Measurements from ENCODE around the gene GPR176.

GPR176 gene, protein sequence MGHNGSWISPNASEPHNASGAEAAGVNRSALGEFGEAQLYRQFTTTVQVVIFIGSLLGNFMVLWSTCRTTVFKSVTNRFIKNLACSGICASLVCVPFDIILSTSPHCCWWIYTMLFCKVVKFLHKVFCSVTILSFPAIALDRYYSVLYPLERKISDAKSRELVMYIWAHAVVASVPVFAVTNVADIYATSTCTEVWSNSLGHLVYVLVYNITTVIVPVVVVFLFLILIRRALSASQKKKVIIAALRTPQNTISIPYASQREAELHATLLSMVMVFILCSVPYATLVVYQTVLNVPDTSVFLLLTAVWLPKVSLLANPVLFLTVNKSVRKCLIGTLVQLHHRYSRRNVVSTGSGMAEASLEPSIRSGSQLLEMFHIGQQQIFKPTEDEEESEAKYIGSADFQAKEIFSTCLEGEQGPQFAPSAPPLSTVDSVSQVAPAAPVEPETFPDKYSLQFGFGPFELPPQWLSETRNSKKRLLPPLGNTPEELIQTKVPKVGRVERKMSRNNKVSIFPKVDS

DNA sequence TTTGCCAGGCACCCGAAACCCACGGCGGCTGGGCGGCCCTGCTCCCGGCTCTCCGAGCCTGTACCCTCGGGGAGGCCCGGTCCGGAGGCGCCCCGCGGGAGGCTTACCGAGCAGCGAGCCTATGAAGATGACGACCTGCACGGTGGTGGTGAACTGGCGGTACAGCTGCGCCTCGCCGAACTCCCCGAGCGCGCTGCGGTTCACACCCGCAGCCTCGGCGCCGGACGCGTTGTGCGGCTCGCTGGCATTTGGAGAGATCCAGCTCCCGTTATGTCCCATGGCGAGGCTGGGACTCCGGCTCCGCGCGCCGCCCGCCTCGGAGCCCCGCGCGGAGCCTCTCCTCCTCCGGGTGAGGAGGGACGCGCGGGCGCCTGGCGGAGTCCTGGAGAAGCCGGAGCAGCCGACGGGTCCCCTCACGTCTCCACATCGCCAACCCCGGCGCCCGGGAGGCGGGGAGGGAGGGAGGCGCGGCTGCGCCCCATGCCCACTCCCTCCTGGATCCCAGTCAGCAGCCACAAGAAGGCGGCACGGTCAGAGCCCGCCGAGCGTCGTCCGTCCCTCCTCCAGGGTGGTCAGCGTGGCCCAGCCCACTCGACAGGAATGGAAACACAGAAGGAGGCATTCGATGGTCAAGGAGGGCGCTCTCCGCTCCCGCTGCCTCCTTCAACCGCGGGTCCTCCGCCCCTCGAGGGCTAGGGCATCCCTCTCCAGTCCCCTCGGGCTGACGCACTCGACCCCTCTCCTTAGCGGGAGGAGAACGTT is at the start of gene GPR176:
GPR176 (minus strand) TSS at position 519 of the 762 bp plus-strand sequence; CDS start at position 279, 240 bp downstream.
- peak; percentile 27 to 31 for DNase-seq

DNA sequence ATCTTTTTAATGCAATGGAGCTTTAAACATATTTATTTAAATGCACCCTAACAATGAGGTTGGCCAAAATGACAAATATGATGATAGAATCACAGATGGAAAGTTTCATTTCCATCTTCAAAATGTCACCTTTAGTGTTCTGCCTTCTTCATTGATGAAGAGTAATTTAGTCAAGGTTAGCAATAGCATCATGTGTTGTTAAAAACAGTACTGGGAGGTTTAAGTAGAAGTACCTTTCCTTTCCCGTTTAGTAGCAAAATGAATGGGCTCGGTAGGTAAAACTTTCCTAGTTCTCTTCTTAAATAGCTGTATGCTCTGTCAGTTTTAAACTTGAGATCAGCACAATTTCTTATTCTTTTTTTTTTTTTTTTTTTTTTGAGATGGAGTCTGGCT is 48.9 kb upstream of the GPR176 start:
- no peak for DNase-seq

DNA sequence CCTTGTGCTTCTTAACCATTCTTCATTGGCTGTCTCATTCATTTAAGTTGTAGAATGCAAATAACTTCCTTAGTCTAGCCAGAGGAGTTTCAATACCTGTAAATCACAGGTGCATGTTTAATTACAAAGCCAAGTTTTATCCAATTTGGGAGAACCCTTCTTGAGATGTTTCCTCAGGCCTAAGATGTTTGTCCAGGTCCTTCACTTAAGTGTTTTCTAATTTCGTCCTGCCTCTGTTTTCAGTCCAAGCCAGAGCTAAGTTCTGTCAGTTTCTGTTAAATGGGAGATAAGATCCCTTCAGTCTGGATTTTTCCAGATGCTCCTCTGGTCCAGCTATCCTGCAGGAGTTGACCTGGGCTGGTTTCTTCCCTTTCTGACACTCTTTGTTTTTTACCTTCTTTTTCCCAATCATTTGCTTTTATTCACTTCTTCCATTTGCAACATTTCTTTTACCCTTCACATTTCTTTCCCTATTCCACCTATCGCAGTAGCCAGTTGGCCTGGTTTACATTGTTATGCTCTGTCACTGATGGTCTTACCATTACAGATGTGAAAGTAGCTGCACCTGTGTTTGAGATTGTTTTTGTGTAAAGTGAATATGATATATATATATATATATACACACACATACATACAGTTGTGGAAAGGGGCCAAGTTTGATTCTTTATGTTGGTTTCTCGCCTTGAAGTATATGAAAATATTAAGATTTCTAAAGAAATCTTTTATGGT is 48.4 kb upstream of the GPR176 start:
- DNase-seq: no peak

DNA sequence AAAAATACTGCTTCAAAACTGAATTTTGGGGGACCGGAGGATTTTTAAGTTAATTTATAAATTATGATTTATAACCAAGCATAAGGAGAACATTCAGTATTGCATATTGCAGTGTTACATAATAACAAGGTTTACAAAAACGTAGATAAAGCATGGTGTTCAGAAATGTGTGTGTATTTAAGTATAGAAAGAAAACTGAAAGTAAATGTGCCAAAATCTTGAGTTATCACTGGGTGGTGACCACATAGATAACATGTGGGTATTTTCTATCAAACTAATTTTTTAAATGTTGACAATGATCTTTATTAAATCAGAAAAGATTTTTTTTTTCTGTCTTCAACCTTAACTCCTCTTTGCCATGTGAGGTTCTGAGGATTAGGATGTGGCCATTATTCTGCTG is 46.5 kb upstream of the GPR176 start:
- DNase-seq: no peak

DNA sequence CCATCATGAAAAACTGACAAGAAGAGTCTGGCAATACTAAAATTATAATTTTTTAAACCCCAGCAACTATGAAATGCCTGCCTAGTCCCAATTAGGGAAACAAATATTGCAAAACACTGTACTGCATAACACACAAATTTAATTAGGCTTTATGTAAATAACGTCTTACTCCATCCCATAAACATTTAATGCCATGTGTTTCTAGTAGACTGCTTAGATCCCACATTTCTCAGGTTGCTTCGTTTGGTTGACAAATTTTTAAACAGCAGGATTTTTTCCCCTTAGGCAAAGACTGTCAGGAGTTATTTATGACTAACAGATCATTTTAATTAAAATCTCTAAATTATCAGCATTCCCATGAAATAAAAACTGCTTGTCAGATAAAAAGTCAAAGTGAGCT is 43.7 kb upstream of the GPR176 start:
- DNase-seq: no peak

DNA sequence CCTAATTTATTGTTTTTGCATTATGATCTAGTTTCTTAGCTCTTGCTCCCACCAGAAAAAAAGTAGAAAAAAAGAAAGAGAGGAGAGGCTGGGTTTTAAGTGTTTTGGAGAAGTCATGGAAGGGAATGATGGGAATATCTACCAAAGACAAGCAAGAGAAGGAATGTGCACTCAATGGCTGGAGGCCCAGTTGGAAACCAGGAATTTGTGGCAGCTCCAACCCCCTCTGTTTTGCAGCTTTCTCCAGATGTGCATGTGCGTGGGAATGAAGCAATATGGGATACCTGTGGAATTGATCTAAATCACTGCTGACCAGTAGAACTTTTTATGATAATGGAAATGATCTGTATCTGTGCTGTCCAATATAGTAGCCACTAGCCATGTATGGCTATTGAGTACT is 41.0 kb upstream of the GPR176 start:
- DNase-seq: no peak

DNA sequence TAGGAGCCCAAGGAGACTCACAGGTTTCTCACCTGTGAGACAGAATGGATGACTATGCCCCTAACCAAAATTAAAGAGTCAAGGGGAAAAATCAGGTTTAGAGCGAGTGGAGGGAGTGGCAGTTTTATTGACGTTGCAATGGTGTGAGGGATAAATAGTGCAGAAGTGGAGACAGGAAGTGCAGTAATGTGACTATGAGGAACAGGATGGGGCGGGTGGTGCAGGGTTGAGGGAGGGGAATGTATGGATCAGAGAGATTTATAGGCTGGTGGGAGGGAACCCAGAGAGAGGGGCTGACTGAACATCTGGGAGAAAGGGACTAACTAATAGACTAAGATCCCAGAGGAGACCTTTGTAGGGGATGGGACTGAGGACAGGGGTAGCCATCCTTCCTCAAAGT is 40.3 kb upstream of the GPR176 start:
- DNase-seq: no peak

DNA sequence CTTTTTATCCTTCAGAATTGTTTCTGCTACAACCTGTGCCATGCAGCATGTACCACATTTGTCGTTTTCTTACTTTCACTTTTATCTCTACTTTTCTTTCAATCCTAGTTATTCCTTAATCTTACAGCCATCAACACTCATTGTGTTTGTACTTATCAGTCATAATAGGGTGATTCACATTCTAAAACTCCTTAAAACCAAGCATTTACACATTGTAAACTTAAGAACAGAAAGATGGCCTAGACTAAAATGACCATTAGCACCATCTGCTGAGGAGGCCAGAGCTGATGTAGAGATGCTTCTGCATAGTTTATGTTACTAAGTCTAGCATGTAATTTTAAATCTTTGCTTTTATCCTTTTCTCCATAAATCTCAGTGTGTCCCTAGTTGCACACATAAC is 39.3 kb upstream of the GPR176 start:
- no peak for DNase-seq

DNA sequence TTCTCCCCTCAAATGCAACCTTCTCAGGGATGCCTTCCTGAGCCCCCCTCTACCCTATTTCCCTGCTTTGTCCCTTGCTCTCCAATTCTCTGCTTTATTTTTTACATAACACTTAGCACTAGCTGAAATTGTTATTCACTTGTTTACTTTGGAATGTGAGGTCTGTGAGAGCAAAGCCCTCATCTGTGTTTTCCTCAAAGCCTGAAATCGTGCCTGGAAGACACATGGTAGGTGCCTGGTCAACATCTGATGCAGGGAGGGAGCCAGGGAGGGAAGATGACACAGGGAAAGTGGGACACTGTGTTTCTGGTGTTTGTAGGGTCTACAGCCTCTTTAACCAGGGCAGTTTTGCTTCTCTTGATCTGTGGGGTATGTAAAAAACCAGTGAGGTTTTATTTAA is 37.4 kb upstream of the GPR176 start:
- no peak for DNase-seq

DNA sequence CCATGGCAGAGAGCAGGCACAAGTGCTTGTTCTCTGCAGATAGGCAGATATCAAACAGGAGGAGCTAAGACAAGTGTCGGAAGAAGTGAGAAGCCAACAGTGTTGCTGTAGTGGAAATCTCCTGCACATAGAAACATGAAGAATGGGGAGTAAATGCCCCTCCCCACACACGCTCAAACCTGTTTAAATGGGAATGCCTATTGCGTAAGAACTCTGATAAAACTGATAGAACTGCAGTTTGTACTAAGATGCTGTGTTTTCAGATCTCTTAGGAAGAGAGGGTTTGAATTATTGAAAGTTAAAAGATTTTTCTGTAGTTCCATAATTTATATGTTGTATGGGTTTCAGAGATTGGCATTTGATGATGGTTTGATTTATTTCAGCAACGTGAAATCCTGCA is 33.5 kb upstream of the GPR176 start:
- no peak for DNase-seq

DNA sequence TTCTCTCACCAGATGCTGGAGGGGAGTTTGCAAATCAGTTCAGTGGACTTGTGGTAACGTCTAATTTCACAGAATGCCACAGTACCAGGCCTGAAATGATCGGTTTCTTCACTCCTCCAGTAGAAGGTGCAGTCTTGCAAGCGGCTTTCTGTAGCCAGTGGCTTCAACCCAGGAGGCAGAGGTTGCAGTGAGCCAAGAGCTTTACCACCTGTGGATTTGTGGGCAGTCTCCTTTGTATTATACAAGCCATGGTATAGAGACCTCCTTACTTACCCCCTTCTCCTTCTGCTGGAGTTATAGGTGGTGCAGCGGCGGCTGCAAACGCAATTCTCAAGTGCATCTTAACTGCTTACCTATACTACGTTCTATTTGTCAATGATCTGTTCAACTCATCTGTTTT is 31.5 kb upstream of the GPR176 start:
- DNase-seq: no peak

DNA sequence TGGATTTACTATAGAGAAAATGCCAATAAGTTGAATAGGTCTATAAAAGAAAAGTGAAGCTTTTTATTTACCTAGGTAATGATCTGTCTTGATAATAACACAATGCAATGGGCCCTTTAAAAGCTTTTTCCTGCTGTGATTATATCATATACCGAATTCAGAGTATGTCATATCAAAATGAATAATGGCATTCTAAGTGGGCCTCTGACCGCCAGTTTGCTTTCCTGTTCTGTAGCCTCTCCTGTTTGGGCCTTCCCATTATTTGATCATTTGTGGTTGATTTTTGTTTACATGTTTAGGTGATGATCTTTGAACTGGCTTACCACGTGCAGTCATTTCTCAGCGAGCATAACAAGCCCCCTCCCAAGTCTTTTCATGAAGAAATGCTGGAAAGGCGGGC is 28.8 kb upstream of the GPR176 start:
- DNase-seq: no peak

DNA sequence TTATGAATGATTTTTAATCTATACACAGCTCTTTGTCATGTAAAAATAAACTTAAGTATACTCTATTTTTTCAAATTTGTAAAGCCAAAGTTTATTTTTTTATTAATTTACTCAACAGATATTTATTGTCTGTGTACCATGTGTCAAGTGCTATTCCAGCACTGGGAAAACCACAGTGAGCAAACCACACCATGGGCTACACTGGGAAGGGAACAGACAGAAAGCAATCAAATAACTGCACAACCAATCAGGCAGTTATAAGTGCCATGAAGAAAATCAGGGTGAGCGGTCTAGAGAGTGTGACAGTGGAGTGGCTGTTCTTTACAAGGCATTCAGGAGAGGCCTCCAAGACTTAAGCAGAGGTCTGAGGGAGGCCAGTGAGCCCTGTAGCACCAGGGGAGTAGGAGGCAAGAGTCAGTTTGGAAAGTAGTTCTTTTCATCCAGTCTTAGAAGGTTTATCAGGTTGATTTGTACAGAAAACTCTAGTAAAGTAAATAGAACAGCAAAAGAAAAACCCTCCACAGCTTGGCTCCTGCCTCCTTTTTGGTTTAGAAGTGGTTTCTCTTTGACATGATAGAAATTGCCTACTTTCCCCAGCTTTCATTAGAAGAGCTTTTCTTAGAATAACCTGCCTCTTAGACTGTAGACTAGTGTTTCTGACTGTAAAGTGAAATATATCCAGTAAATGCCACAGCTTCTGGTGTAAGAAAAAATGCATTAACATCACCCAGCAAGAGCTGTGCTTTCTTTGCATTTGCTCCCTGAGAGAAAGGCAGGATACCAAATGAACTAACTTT is 27.5 kb upstream of the GPR176 start:
- no peak for DNase-seq

DNA sequence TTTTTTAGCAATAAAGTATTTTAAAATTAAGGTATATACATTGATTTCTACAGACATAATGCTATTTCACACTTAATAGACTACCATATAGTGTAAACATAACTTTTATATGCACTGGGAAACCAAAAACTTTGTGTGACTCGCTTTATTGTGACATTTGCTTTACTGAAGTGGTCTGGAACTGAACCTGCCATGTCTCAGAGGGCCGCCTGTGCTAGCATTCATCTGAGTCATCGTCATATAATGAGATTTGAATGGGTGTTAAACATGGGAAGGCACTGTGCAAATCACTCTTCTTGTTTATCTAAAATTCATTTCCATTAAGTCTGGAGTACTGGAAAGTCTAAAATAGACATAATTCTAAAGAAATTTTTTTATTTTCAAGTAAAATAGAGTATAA is 26.8 kb upstream of the GPR176 start:
- DNase-seq: no peak

DNA sequence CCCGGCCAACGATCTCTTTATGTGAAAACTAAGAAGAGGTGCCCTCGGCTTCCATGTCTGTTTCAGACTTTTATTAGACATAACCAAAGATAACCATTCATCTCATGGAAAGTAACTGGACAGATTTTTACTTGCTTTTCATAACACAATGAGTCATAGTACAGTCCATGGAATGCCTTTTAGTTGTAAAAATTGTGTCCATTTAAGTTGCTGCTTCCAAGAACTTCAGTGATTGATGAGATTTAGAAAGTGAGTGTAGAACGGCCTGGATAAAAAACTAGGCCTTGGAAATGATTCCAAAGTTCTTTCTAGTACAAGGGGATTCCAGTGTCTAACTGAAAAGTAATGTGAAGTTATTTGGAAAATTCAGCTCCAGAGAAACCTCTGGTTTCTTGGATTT is 24.7 kb upstream of the GPR176 start:
- DNase-seq: no peak

DNA sequence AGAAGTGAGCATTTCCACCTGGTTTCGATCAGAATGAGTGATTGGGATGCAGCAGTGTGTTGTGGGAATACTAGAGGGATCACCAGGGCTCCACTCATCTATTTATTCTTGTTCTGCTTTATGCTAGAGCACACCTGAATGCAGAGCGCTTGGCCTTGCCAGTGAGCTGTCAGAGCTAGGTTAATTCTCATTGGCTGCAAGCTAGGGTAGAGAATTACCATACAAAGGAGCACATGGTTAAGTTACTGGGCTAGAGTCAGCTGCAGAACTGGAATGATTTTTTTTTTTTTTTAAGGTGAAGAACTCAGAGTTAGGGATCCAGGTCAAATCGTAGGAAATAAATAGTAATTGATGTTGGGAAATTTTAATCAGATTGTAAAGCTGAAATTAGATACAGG is 22.7 kb upstream of the GPR176 start:
- no peak for DNase-seq

DNA sequence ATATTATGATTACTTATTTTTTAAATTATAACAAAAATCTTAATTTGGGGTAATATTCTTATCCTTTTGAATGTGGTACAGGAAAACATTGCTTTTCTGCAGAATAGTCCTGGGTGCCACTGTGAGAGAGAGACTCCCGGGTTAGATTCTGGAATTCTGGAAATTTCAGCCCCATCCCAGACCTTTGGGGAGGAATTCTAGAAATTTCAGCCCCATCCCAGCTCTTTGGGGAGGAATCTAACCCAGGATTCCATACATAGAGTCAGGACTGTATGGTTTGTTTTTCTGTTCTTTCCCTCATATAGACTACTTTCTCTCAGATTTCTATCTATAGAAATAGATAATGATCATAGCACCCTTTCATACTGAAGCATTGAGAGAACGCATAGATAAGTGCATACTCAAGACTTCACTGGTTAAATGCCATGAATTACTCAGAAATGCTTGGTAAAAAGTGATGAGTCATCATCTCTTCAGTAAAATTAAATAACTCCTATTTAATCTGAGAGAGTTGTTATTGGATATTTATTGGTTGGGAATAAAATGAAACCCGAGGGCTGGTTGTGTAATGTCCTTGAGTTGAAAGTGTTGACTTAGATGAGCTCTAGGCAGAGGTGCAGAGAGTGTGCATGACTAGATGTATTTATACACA is 22.2 kb upstream of the GPR176 start:
- no peak for DNase-seq

DNA sequence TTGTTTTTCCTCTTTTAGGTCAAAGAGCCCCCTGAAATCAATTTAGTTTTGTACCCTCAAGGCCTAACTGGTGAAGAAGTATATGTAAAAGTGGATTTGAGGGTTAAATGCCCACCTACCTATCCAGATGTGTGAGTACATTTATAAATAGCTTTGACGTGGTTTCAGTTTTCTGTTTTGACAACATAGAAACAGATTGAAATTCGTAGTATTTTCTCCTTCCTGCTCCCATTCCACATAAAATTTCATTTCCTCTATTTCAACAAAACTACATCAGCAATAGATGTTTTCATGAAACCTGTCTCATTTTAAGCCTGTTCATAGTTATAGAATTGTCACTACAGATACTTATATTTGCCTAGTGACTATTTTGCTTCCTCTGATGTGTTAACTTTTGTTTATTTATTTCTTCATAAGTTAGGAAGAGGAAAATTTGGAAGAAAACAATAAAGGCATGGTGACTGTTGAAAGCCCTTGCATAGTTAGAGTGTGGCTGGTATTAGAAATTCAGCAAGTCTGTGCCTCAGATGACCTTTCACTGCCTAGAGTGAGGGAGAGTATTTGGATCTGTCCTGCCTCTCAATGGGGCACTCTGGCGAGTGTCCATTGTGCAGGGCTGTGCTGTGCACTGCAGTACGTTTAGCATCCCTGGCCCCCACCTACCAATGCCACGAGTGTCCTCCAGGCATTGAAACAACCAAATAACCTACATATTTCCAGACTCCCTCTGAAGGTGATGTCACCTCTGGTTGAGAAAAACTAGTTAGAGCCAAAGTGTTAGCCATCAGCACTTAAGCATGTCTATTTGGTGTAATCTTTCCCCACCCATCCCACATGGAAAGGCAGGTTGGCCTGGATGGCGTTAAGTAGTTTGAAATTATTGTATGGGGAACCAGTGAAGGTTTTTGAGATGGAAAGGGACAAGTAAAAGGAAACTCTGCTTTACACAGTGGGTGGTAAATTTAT is 19.7 kb upstream of the GPR176 start:
- DNase-seq: no peak

DNA sequence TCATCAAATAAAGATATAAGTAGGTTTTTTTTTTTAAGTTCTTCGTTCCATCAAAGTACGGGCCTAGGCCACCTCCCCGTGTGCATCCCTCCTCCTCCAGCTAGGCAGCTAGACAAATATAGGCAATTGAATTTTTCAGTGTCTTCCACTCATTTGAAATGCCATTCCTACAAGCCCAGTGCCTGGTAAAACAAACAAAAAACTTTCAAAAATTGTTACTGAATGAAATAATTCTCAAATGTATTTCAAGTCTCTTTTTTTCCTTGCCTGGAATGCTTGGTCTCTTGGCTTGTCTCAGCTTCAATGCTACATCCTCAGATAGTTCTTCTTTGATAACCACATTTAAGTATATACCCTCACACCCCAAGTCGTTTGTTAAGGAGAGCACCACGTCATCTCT is 17.6 kb upstream of the GPR176 start:
- DNase-seq: no peak

DNA sequence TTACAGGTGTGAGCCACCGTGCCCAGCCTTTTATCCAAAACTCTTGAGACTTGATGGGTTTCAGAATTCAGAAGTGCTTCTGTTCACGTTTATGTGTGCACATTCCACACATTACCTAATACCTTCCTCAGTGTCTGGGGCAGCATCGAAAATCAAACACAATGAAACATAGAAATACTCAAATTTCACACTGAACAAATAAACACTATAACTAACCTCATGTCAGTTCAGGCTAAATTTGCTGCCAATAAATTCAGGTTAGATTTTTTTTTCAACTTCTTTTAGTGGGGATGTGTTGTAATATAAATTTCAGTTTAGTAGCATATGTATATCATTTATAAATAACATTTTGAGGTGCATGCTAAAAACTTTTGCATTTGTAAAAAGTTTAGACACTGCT is 16.6 kb upstream of the GPR176 start:
- DNase-seq: no peak

DNA sequence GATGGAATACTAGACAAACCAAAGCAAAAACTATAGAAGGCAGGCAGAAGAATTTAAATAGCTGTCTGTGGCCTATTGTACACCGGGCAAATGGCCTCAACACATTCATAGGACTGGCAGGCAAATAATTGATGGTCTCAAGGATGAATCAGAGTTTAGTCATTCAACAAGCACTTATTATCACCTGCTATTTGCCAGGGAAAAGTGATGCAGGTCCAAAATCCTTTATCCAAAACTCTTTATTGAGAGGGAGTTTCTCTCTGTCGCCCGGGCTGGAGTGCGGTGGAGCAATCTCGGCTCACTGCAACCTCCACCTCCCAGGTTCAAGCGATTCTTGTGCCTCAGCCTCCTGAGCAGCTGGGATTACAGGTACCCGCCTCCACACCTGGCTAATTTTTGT is 16.1 kb upstream of the GPR176 start:
- DNase-seq: no peak
